Spleen (tissue), 7 donors: ENCODE measurements around the gene PDGFD.

ENCODE experiments used
- CTCF ChIP-seq, 11 experiments: fragments of 200-600 bp in 7 of 11; fragments of 450-650 bp in 4 of 11; sonication (generic) in 4 of 11; IDR thresholded peaks in 8 of 11; conservative IDR thresholded peaks in 3 of 11; 1 replicate in 7 of 11; 2 replicates in 4 of 11; pipeline versions ENCODE4 v1.4.0 to v1.8.0; 2016 to 2021; ENCODE audit warnings: antibody characterized with exemption in 11 of 11, inconsistent platforms in 4 of 11, mild to moderate bottlenecking in 1 of 11
- POLR2A ChIP-seq, 3 donors: fragments of 450-650 bp; IDR thresholded peaks; one replicate each; pipeline ENCODE4 v1.5.1; 2017; ENCODE audit warnings: antibody characterized with exemption in 3 of 3, mild to moderate bottlenecking in 1 of 3
- POLR2AphosphoS5 ChIP-seq, 3 donors: sonication (generic); formaldehyde crosslinking; IDR thresholded peaks; one replicate each; pipeline ENCODE4 v1.5.1; 2017; ENCODE audit warnings: antibody characterized with exemption in 3 of 3
- donor health status: DM: no; HTN: no; CAD: no; lungs with moderate emphysema.
- donor health status: DM: no; HTN: no; CAD: no.
- donor health status: DM: no; HTN: no; CAD: no.

DNA sequence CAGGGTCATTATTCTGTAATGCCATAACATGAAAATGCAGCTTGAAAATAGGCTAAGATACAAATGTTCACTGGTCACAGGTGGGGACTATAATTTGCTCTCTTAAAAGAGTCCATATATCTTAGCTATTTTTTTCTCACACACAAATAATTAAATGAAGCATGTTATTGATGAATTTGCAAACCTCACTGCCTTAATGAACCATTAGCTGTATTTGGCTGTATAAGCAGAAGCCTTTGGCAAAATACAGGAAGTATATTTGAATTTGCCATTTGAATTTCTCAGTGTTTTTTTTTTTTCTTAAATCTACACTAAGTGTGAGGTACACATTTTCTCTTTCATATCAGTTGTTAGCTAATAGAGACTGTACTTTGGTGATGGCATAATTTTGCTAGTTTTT, 88.9 kb downstream of the PDGFD start:
- TF ChIP-seq POLR2A (IDR thresholded peaks at IDR 0.05) = no peak
- TF ChIP-seq POLR2AphosphoS5 (IDR thresholded peaks at IDR 0.05) = no peak
- no peak for TF ChIP-seq CTCF (IDR thresholded peaks at IDR 0.05 in 8 of 11, conservative IDR thresholded peaks at IDR 0.05 in 3 of 11)
